HG03066 (cell line): ENCODE measurements around the gene KLHL22.
A peak's percentile ranks its signal among the peaks of the same experiment; 100 is the strongest.
"Not testable (repeated sequence)": the region's sequence is repeated elsewhere in the genome, so short reads cannot be mapped to it uniquely, and the experiment has no call there.

Experiments used
- ATAC-seq: cut with Tn5 transposase; IDR thresholded peaks from one replicate; pipeline ENCODE4 v1.9.1; 2021; ENCODE audit warnings: low read depth; ENCODE audit not compliant: unreplicated experiment

Gene KLHL22

DNA sequence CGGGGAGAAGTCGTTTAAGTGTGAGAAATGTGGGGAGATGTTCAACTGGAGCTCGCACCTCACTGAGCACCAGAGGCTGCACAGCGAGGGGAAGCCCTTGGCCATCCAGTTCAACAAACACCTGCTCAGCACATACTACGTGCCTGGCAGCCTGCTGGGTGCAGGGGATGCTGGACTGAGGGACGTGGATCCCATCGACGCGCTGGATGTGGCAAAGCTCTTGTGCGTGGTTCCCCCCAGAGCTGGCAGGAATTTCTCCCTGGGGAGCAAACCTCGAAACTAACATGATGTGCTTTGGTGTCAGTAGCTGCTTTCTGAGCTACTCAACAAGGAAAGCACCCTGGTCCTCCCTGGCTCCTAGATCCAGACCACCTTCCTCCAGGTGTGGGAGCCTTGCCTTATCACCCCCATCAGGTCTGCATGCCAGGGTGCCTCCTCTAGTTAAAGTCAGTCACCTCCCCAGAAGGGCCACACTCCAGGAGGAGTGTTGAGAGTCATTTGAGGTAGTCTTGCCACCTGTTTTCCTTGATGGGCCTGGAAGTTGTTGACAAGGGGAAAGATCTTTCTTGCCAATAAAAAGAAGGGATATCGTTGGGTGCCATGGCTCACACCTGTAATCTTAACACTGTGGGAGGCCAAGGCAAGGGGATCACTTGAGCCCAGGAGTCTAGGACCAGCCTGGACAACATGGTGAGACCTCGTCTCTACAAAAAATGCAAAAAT is 88.7 kb downstream of the KLHL22 start:
- no peak for ATAC-seq

GRCh38 chr22:20405931-20406685 is 89.5 kb downstream of the KLHL22 start:
- no peak for ATAC-seq

GRCh38 chr22:20405291-20405930 is 90.2 kb downstream of the KLHL22 start:
- no peak for ATAC-seq

DNA sequence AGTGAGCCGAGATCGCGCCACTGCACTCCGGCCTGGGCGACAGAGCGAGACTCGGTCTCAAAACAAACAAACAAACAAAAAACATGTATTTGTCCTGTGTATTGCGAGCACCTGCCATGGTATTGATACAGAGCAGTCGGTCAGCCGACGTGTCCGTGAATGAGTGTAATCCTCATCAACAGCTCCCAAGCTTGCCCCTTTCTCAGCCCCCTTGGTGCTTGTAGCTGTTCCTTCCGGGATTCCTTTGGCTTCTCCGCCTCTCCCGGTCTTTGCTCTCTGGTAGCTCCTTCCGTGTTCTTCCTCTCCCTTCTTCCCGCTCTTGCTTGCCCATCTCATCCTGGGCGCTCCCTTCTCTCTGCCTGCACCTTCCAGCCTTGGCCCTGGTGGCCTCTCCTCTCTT is 90.7 kb downstream of the KLHL22 start:
- no peak for ATAC-seq

DNA sequence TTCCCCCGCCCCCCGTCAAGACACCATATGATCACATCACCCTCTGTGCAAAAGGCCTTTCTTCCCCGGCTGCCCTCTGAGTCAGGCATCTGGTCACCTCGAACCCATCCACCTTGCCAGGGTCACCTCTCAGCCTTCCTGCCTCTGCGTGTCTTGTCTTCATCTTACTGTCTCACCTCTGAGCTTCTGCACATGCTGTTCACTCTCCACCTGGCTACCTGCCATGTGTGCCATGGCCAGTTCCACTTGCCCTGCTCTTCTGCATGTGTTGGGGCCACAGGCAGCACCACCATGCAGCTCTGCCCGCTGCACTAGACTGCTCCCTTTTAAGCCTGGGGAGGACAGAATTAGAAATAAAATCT is 91.8 kb downstream of the KLHL22 start:
- ATAC-seq = no peak

DNA sequence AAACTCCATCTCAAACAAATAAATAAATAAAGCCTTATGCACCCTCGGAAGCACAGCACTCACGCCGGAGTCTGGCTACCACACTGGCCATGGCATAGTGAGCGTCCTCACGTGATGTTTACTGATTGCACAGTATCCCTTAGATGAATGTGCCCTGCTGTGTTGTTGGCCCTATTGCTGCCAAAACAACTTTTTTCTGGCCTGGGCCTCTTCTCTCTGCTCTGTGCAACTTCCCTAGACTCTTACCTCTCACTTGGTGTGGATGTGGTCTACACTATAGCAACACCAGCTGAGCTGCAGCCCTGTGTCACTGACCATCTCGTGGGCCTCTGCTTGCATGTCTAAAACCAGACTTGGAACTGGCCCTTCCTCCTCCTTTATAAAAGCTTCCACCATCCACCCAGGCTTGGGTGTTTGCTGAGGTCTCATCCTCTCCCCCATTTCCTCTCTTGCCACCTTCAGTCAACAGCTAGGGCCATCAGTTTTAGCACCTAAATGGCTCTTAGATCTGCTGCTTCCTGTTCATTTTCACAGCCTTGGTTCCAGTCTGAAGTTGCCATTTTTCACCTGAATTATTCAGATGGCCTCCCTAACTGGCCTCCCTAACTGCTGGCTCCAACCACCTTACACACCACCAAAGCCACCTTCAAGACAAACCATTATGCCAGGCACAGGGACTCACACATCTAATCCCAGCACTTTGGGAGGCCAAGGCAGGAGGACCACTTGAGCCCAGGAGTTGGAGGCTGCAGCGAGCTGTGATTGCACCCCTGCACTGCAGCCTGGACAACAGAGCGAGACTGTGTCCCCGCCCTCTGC is 92.4 kb downstream of the KLHL22 start:
- ATAC-seq = no peak

GRCh38 chr22:20401376-20402014 is 94.1 kb downstream of the KLHL22 start:
- ATAC-seq = no peak

DNA sequence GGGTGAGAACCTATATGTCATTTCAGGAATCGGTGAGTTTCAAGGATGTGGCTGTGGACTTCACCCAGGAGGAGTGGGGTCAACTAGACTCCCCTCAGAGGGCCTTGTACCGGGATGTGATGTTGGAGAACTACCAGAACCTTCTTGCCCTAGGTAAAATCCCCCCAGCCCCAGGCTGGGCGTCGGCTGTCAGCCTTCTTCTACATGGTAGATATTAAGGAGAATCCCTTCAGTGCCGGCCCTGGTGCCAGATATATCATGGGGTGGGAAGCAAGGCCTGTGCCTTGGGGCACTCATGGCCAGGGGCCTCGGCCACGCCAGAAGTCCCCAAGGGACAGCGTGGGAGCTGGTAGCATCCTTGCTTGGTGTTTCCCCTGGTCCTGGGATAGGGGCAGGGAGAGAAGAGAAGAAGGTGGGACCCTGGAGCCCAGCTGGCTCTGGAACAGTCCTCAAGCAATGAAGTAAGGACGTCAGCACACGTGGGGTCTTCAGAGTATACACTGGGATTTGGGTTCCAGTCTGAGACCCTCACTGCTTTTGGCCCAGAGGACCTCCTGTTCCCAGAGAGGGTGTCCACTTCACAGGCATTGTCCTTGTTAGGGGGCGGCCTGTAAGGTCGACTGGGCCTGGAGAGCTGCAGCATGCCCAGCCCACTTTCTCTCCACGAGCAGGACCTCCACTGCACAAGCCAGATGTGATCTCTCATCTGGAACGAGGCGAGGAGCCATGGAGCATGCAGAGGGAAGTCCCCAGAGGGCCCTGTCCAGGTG is 94.8 kb downstream of the KLHL22 start:
- no peak for ATAC-seq

DNA sequence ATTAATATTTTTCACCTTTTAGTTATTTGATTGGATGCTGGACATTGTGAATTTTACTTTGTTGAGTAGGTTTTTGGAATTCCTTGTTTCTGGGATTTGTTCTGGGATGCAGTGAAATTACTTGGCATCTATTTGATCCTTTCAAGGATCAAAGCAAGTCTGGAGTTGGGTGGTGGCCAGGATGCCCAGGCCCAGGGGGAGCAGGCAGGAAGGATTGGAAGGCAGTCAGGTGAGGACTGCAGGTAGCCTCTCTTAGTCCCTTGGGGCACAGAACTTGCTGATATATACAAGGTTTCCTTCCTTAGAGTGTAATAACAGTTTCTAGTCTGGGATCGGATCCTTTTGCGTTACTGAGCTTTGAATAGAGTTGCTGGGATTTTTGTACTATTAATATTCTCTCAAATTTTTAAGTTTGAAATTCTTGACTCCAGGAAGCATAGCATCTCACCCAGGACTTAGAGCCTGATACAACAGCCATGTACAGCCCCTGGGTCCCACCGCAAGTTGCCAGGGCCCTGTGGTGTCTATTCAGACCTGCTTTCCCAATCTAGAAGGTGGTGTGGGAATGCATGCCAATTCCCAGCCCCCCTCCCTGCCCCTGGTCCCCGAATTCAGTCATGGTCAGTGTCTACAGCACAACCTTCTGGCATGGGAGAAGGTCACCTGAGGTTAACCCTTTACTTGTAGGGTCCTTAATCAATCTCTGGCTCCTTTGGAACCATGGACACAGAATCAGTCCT is 95.6 kb downstream of the KLHL22 start:
- no peak for ATAC-seq

DNA sequence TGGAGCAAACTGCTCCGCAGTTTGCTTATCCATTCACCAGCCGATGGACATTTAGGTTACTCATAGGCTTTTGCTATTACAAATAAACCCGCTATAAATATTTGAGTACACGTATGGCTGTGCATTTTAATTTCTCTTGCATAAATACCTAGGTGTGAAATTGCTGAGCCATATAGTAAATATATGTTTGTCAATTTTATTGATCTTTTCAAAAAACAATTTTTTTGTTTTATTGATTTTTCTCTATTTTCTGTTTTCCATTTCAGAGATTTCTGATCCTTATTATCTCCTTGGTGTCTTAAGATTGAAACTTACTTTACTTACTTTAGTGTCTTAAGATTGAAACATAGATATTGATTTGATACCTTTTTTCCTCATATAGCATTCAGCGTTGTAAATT is 97.2 kb downstream of the KLHL22 start:
- ATAC-seq = no peak

DNA sequence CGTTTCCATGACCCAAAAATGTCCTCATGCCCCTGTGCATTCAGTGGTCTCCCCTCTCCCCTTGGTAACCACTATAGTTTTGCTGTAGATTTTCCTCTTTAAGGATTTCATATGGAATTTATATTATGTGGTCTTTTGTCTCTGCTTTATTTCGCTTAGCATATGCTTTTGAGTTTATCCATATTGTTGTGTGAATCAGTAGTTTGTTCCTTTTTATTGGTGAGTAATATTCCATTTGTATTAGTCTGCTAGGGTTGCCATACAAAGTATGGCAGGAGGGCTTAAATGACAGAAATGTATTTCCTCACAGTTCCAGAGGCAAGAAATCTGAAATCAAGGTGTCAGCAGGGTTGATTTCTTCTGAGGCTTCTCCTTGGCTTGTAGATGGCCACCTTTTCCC is 98.1 kb downstream of the KLHL22 start:
- no peak for ATAC-seq

DNA sequence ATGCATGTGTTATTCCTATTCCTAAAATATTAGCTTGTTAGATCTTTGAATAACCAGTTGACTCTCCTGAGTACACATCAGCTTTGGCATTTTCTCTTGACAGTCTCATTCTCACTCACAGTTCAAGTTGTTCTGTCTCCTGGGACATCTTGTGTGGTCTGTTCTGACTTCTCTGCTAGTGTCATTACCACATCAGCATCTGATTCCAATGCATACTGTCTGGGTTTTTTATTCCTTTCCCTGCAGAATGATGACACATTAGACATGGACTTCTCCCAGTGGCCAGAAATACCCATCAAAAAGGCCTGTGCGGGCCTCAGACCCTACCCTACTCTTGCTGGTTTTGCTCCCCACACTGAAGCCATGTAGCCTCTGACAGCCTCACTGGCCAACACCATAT is 99.0 kb downstream of the KLHL22 start:
- no peak for ATAC-seq

GRCh38 chr22:20395907-20396287 is 99.7 kb downstream of the KLHL22 start:
- no peak for ATAC-seq

DNA sequence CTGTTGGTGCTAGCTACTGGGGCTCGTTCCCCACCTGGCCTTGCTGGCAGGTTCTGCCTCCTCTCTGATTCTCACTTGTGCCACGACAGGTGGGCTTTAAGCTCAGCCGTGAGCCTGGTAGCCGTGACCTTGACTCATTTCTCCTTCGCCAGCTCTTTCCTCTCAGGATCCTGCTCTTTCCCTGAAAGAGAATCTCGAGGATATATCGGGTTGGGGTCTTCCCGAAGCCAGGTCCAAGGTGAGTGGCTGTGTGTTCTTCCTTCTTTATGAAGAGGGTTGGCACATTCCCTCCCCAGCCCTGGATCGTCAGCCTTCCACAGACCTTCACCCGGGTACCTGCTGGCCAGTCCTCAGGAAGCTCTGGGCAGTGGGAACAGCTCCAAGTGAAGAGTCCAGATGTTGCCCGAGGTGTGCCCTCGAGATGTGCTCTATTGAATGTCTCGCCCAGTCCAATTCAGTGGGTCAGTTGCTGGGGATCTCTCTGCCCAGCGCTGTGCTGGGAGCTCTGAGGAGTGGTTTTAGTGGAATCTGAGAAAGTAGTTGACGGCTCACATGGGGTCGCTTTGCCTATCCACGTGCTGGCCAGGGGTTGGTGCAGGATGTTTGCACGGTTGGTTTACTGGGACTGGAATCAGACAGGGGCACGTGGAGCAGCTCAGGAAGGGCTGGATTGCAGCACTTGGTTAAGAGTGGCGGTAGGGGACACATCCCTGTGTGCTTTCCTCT is 100.3 kb downstream of the KLHL22 start:
- no peak for ATAC-seq

DNA sequence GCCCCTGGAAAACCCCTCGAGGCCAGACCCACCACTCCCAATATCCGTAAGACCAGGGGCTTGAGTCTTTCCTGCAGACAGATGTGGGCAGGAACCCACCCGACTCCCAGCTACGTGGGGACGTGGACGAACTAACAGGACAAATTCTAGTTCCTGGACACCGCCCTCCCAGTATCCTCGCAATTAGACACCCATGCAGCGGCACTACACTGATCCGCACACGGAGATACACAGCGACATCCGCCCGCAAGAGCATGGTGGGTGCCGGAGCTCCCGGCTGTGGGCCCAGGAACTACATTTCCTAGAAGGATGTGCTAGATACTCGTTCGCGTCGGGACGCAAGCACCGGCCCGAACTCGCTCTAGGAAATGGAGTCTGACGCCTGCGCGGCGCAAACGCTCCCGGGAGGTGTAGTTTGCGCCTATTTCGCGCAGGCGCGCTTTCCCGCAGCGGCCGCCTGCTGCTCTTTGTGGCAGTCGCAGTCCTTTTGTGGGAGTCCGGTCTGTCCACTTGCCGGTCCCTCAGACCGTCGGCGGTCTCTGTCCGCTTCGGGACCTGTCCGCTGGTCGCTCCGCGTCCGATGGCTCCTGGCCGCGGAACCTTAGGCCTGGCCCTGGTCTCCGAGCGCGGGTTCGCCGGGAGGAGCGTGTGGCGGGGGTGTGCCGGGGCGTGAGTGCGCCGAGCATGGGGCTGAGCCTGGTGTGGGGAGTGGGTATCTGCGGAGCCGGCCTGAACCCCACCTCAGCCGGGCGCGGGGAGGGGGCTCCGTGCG is 101.7 kb downstream of the KLHL22 start, which contains the start of gene ZNF74:
TSS of gene ZNF74 (plus strand) at position 447 of the 772 bp plus-strand sequence. CDS start 478 bp downstream, outside the sequence.
- peak; percentile 66 for ATAC-seq

GRCh38 chr22:20392983-20393704 is 102.5 kb downstream of the KLHL22 start:
- ATAC-seq = no peak

GRCh38 chr22:20392365-20392881 is 103.2 kb downstream of the KLHL22 start:
- not testable (repeated sequence) for ATAC-seq
